IMR-90 (cell line): ENCODE results near the gene ARRB1. TPM values are rescaled to one million over a fixed set of nuclear protein-coding genes. Genes with fewer than 3 reads are reported as not detected.

Source experiments
- ATAC-seq: fragments of 200-7000 bp; cut with Tn5 transposase; 2 replicates; pipeline ENCODE4 v1.9.1; 2020; ENCODE audit warnings: low read depth, mild to moderate bottlenecking, moderate library complexity
- BruUV-seq: library from RNA; stranded (reverse); fragments of 400-500 nt; replicated peaks from 2 replicates; lab custom pipeline; 2021; lab: Mats Ljungman, UMichigan
- CTCF ChIA-PET: fragments of 300-600 bp; formaldehyde crosslinking; extraction: SDS; loops from one replicate; lab custom pipeline; 2021; ENCODE audit warnings: antibody characterized with exemption; lab: Yijun Ruan, JAX
- POLR2A ChIA-PET: fragments of 300-600 bp; sonication (Branson Sonifier 250); formaldehyde crosslinking; loops from one replicate; lab custom pipeline; 2022; ENCODE audit warnings: antibody characterized with exemption; ENCODE audit not compliant: unreplicated experiment; lab: Charles Lee
- DNase-seq: peaks from one replicate; pipeline ENCODE4 v3.0.0; 2013
- H2AFZ ChIP-seq: replicated peaks from 2 replicates; pipeline ENCODE3; 2013; ENCODE audit warnings: low read length, mild to moderate bottlenecking; ENCODE audit not compliant: poor library complexity
- H2AK5ac ChIP-seq: 2 replicates; pipeline ENCODE4 v1.6.1; 2013; ENCODE audit warnings: low read depth, low read length, inconsistent platforms
- H2AK9ac ChIP-seq: replicated peaks from 2 replicates; pipeline ENCODE3; 2013; ENCODE audit warnings: mild to moderate bottlenecking, low read depth, low read length, moderate library complexity; ENCODE audit not compliant: poor library complexity
- H2BK120ac ChIP-seq: 2 replicates; pipeline ENCODE4 v1.6.1; 2013; ENCODE audit warnings: low read depth, low read length, inconsistent platforms
- H2BK15ac ChIP-seq: 3 replicates; pipeline ENCODE4 v1.6.1; 2013; ENCODE audit warnings: low read depth, low read length, inconsistent platforms
- H2BK20ac ChIP-seq: 2 replicates; pipeline ENCODE4 v1.6.1; 2013; ENCODE audit warnings: low read depth, mild to moderate bottlenecking, inconsistent platforms, low read length, moderate library complexity
- H2BK5ac ChIP-seq: 2 replicates; pipeline ENCODE4 v1.6.1; 2013; ENCODE audit warnings: mild to moderate bottlenecking, low read depth, low read length, inconsistent platforms; ENCODE audit not compliant: poor library complexity, severe bottlenecking
- H3K14ac ChIP-seq: replicated peaks from 2 replicates; pipeline ENCODE4 v1.6.1; 2013; ENCODE audit warnings: low read depth, low read length, inconsistent platforms
- H3K18ac ChIP-seq: 2 replicates; pipeline ENCODE4 v1.6.1; 2013; ENCODE audit warnings: low read depth, low read length, control low read depth
- H3K23ac ChIP-seq: 2 replicates; pipeline ENCODE4 v1.6.1; 2013; ENCODE audit warnings: low read depth, low read length, inconsistent platforms
- H3K27ac ChIP-seq: 2 replicates; pipeline ENCODE4 v1.5.1; 2013; ENCODE audit warnings: mild to moderate bottlenecking, control low read depth, low read length; ENCODE audit not compliant: insufficient read depth
- H3K27me3 ChIP-seq: 2 replicates; pipeline ENCODE4 v1.6.1; 2013; ENCODE audit warnings: low read length; ENCODE audit not compliant: control insufficient read depth, insufficient read depth
- H3K36me3 ChIP-seq: 2 replicates; pipeline ENCODE4 v1.6.1; 2013; ENCODE audit warnings: low read length, mixed read lengths; ENCODE audit not compliant: control insufficient read depth, insufficient read depth
- H3K4ac ChIP-seq: 2 replicates; pipeline ENCODE4 v1.6.1; 2013; ENCODE audit warnings: low read depth, low read length, inconsistent platforms
- H3K4me1 ChIP-seq: 2 replicates; pipeline ENCODE4 v1.6.1; 2013; ENCODE audit warnings: low read length, mixed read lengths; ENCODE audit not compliant: control insufficient read depth, insufficient read depth
- H3K4me2 ChIP-seq: 2 replicates; pipeline ENCODE4 v1.6.1; 2013; ENCODE audit warnings: low read depth, mild to moderate bottlenecking, control low read depth, low read length, moderate library complexity
- H3K4me3 ChIP-seq: 2 replicates; pipeline ENCODE4 v1.5.1; 2013; ENCODE audit warnings: low read depth, mild to moderate bottlenecking, control low read depth, low read length, moderate library complexity; ENCODE audit not compliant: insufficient read depth
- H3K56ac ChIP-seq: 2 replicates; pipeline ENCODE4 v1.6.1; 2013; ENCODE audit warnings: low read length, inconsistent platforms; ENCODE audit not compliant: insufficient read depth; ENCODE audit errors: extremely low read depth
- H3K79me1 ChIP-seq, 2 experiments: 2 replicates each; pipeline ENCODE4 v1.6.1; 2013; ENCODE audit warnings: low read length in 2 of 2, inconsistent platforms in 1 of 2, low read depth in 1 of 2
- H3K9ac ChIP-seq: 2 replicates; pipeline ENCODE4 v1.6.1; 2013; ENCODE audit warnings: low read depth, low read length, control low read depth
- H3K9me1 ChIP-seq: 2 replicates; pipeline ENCODE4 v1.6.1; 2013; ENCODE audit warnings: low read length, inconsistent platforms; ENCODE audit not compliant: insufficient read depth
- H3K9me3 ChIP-seq: 2 replicates; pipeline ENCODE4 v1.6.1; 2013; ENCODE audit warnings: low read length; ENCODE audit not compliant: control insufficient read depth, insufficient read depth
- H4K20me1 ChIP-seq: 2 replicates; pipeline ENCODE4 v1.6.1; 2013; ENCODE audit warnings: low read length, inconsistent platforms; ENCODE audit not compliant: insufficient read depth
- H4K5ac ChIP-seq: 2 replicates; pipeline ENCODE4 v1.6.1; 2013; ENCODE audit warnings: mild to moderate bottlenecking, low read depth, low read length, control low read depth
- H4K8ac ChIP-seq, 2 experiments: 2 replicates each; pipeline ENCODE4 v1.6.1; 2013; ENCODE audit warnings: low read depth in 2 of 2, low read length in 2 of 2, control low read depth in 1 of 2, inconsistent platforms in 1 of 2
- H4K91ac ChIP-seq: 2 replicates; pipeline ENCODE4 v1.6.1; 2013; ENCODE audit warnings: low read depth, low read length, inconsistent platforms; ENCODE audit not compliant: insufficient read depth
- BHLHE40 ChIP-seq: fragments of 150-350 bp; IDR thresholded peaks from 2 replicates; pipeline ENCODE4 v1.6.1; 2016; ENCODE audit warnings: mild to moderate bottlenecking, low read depth, low read length
- CHD1 ChIP-seq: IDR thresholded peaks from 2 replicates; pipeline ENCODE4 v1.6.1; 2012; ENCODE audit warnings: low read depth, low read length, improper control_type of control experiment
- ELK1 ChIP-seq: fragments of 150-350 bp; IDR thresholded peaks from 2 replicates; pipeline ENCODE4 v1.6.1; 2016; ENCODE audit warnings: low read depth, mild to moderate bottlenecking, low read length, moderate library complexity, borderline replicate concordance
- MAFK ChIP-seq: IDR thresholded peaks from 2 replicates; pipeline ENCODE4 v1.6.1; 2012; ENCODE audit warnings: low read depth, low read length, improper control_type of control experiment
- MAZ ChIP-seq: IDR thresholded peaks from 2 replicates; pipeline ENCODE4 v1.6.1; 2012; ENCODE audit warnings: low read depth, mild to moderate bottlenecking, low read length, improper control_type of control experiment, moderate library complexity, borderline replicate concordance
- MXI1 ChIP-seq: IDR thresholded peaks from 2 replicates; pipeline ENCODE4 v1.6.1; 2012; ENCODE audit warnings: low read depth, mild to moderate bottlenecking, low read length, moderate library complexity, borderline replicate concordance
- NFE2L2 ChIP-seq: fragments of 150-350 bp; IDR thresholded peaks from 2 replicates; pipeline ENCODE4 v1.6.1; 2016; ENCODE audit warnings: low read depth, mild to moderate bottlenecking, low read length
- POLR2A ChIP-seq: IDR thresholded peaks from 2 replicates; pipeline ENCODE4 v1.6.1; 2012; ENCODE audit warnings: mild to moderate bottlenecking, low read depth, low read length
- RAD21 ChIP-seq: IDR thresholded peaks from 2 replicates; pipeline ENCODE4 v1.6.1; 2012; ENCODE audit warnings: low read length, improper control_type of control experiment
- RCOR1 ChIP-seq: IDR thresholded peaks from 2 replicates; pipeline ENCODE4 v1.6.1; 2012; ENCODE audit warnings: mild to moderate bottlenecking, low read length, improper control_type of control experiment; ENCODE audit not compliant: insufficient replicate concordance
- SMC3 ChIP-seq: fragments of 150-350 bp; IDR thresholded peaks from 2 replicates; pipeline ENCODE4 v1.6.1; 2016; ENCODE audit warnings: low read depth, mild to moderate bottlenecking, antibody characterized with exemption, low read length, moderate library complexity
- USF2 ChIP-seq: fragments of 150-350 bp; IDR thresholded peaks from 2 replicates; pipeline ENCODE4 v1.6.1; 2017; ENCODE audit warnings: mild to moderate bottlenecking, antibody characterized with exemption, low read length, low read depth
- WGBS, 2 experiments: methylation state at CpG; one replicate each; pipeline versions ENCODE4 v1.1.5 to v1.1.7; 2013; ENCODE audit warnings: missing lambda C conversion rate in 2 of 2; ENCODE audit not compliant: insufficient read length in 1 of 2; ENCODE audit errors: extremely low coverage in 2 of 2; 5-methylcytosine and 5-hydroxymethylcytosine counted together
- dilution Hi-C: fragments of 300-500 bp; cut with HindIII; formaldehyde crosslinking; loops from one replicate; pipeline ENCODE4 v1.14.3; 2018; ENCODE audit warnings: low sequenced_read_pairs; ENCODE audit not compliant: unreplicated experiment
- in situ Hi-C: fragments of 300-500 bp; cut with MboI; formaldehyde crosslinking; loops from 3 replicates; pipeline ENCODE4 v1.14.3; 2019; ENCODE audit warnings: low sequenced_read_pairs, inconsistent platforms, mixed read lengths
- intact Hi-C: fragments of 100-400 bp; cut with micrococcal nuclease; formaldehyde crosslinking; loops from 2 replicates; pipeline ENCODE4 v1.10.0; 2022
- polyA plus RNA-seq, 3 experiments: library from polyadenylated mRNA; depleted of rRNA; stranded (reverse); fragments of >200 nt; gene quantifications; 2 replicates each; pipeline ENCODE4 v1.2.3, GENCODE V29; 2012; ENCODE audit warnings: low replicate concordance in 1 of 3
- total RNA-seq: library from RNA; depleted of rRNA; stranded (reverse); fragments of >200 nt; gene quantifications from 2 replicates; pipeline ENCODE4 v1.2.3, GENCODE V29; 2012

ARRB1 gene
- total and polyA plus RNA-seq, 2 of the 4 experiments (the other 2 are of a cell fraction): 11.0 to 17.4 TPM

GRCh38 chr11:75301131-75301530 lies 50.3 kb downstream of the ARRB1 start:
- no peak overlapping the region for H2BK20ac ChIP-seq
- H3K56ac ChIP-seq: no peak overlapping the region
- no peak overlapping the region for H2AK5ac ChIP-seq
- H3K27me3 ChIP-seq: no peaks in the 10 kb centered on the region
- dilution Hi-C loops: no loop called here
- H3K4ac ChIP-seq: no peak overlapping the region
- ChIA-PET POLR2A (no interaction called here), CTCF (no interaction called here)
- in situ Hi-C loops: no loop called here
- H4K5ac ChIP-seq: no peak overlapping the region
- TF ChIP-seq RCOR1 (no peak), MXI1 (no peak), BHLHE40 (no peak), ELK1 (no peak), MAZ (no peak), RAD21 (no peak), CHD1 (no peak), SMC3 (no peak), NFE2L2 (no peak), POLR2A (no peak), USF2 (no peak), MAFK (no peak)
- no TSS peak for BruUV-seq
- no peak overlapping the region for H3K14ac ChIP-seq
- H3K9me1 ChIP-seq: no peaks in the 10 kb centered on the region
- no peak overlapping the region for H2AFZ ChIP-seq
- H3K36me3 ChIP-seq: no peaks in the 10 kb centered on the region
- H2BK5ac ChIP-seq: no peak overlapping the region
- no peak overlapping the region for H3K4me3 ChIP-seq
- H2BK15ac ChIP-seq: no peak overlapping the region
- no peak overlapping the region for H3K27ac ChIP-seq
- ATAC-seq (no peak), DNase-seq (no peak)
- no peak overlapping the region for H2BK120ac ChIP-seq
- no peaks in the 10 kb centered on the region for H3K79me1 ChIP-seq
- no peaks in the 10 kb centered on the region for H3K9me3 ChIP-seq
- H3K4me2 ChIP-seq: no peak overlapping the region
- no peak overlapping the region for H3K23ac ChIP-seq
- no peak overlapping the region for H3K18ac ChIP-seq
- H3K4me1 ChIP-seq: no peaks in the 10 kb centered on the region
- no peaks in the 10 kb centered on the region for H4K20me1 ChIP-seq
- 73% methylated on average over 2 of the region's 5 CpGs; no CpG with 5 or more reads in 1 of the 2 experiments for WGBS, 2 experiments
- intact Hi-C loops: no loop called here
- no peak overlapping the region for H4K91ac ChIP-seq
- H3K9ac ChIP-seq: no peak overlapping the region
- no peak overlapping the region for H2AK9ac ChIP-seq
- H4K8ac ChIP-seq: no peak overlapping the region
